HG02759 (cell line): ENCODE results near the gene KTI12.
A peak's percentile ranks its signal among the peaks of the same experiment; 100 is the strongest.
"Not testable (repeated sequence)": the region's sequence is repeated elsewhere in the genome, so short reads cannot be mapped to it uniquely, and the experiment has no call there.

ENCODE experiments used
- ATAC-seq: cut with Tn5 transposase; IDR thresholded peaks from one replicate; pipeline ENCODE4 v1.9.1; 2021; ENCODE audit warnings: mild to moderate bottlenecking, moderate library complexity; ENCODE audit not compliant: unreplicated experiment

Gene KTI12

DNA sequence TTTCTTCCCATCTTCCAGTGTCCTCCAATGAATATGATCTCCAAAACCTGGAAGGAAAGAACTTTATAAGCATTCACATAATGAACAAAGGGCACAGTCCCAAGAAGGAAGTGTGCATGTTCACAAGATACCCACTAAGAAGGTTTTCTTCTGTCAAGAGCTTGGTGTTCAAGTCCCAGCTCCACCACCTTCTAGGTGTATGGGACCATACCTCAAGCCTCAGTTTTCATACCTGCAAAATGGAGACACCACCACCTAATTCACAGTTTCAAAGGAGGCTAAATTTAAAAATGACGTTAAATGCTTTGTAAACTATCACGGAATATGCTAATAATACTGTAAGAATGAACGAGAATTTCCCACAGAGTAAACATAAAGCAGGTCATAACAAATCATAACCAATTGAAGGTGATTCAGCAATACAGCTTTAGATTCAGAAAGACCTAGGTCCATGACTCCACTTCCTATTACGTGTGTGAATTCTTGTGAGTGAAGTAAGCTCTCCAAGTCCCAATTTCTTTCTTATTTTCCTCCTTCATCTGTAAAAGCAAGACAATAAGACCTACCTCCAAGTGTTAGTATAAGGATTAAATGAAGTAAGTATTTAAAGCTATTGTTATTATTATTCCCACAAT lies 8.1 kb upstream of the KTI12 start:
- no peak for ATAC-seq

DNA sequence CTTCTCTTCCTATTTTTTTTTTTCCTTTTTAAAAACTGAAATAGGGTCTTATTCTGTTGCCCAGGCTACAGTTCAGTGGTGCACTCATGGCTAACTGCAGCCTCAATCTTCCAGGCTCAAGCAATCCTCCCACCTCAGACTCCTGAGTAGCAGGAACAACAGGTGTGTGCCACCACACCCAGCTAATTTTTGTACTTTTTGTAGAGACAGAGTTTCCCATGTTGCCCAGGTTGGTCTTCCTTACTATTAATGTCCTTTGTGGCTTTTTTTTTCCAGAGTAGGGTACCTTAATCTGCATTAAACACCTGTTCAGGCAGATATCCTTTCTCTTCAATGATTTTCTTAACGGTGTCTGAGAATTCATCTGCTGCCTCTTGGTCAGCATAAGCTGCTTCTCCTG lies 4.3 kb upstream of the KTI12 start:
- no peak for ATAC-seq

DNA sequence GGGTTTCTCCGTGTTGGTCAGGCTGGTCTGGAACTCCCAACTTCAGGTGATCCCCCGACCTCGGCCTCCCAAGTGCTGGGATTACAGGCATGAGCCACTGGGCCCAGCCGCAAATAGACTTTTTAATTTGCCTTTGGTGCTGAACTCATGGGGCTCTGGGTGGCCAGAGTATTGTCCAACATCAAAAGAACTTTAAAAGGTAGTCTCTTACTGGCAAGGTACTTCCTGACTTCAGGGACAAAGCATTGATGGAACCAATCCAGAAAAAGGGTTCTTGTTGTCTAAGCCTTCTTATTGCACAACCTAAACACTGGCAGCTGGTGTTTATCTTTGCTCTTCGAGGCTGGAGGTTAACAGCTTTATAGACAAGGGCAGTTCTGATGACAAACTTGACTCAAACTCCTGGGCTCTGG lies 3.8 kb upstream of the KTI12 start:
- no peak for ATAC-seq

DNA sequence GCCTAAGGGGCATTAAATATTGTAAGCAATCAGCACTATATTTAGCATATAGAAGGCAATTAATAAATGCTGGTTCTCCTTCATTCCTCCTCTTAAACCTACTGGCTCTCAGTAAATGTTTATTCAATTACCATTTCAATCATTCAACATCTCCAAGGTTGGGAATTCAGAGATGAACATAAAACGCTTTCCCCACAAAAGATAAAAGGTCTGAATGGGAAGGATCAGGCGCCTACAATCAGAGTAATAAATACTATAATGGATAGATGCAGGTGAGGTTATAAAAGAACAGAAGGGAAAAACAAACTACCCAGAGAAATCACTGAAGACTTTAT lies 407 bp upstream of the KTI12 start:
- ATAC-seq = no peak

DNA sequence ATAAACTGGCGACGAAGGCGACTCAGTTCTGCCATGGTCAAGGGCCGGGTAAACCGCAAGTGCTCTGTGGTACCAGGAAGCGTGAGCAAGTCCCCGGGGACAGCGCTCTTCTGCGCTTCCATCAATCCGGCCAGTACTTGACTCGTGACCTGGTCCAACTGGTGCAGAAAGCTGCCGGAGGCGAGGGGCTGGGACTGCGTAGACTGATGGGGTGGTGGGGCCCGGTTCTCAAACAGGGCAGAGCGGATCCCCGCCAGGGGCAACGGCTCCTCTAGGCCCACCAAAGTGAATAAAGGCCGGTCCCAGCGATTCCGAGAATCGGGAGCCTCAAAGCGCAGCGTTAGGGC lies 852 bp downstream of the KTI12 start:
- ATAC-seq = peak; percentile 41

DNA sequence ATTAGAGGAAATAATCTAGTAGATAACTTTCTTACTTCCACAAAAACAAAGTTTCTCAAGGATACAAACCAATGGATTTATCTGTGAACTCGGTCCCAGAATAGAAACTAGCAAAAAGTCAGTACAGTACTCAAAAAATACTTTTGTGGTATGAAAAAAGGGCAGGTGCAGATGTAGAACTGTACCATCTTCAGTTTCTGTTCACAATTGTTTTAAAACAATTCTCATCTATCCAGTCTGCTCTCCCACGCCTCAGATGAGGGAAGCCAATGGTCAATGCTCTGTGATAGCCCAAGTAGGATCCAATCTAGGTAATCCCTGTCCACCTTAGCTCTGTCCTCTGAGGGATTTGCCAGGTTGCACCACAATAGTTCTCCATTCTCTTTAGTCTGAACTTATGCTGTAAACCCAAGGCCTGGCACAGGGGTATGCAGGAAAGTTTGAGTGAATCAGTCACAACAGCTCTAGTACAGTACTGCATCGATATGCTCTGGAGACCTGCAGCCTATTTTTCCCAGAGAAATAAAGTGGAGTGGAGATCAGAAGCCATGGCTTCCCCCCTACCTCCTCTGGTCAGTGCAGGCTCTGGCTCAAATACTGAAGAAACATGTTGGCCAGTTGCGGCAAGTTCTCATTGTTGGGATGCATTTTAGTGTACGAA lies 1.4 kb downstream of the KTI12 start:
- ATAC-seq = peak; percentile 37

DNA sequence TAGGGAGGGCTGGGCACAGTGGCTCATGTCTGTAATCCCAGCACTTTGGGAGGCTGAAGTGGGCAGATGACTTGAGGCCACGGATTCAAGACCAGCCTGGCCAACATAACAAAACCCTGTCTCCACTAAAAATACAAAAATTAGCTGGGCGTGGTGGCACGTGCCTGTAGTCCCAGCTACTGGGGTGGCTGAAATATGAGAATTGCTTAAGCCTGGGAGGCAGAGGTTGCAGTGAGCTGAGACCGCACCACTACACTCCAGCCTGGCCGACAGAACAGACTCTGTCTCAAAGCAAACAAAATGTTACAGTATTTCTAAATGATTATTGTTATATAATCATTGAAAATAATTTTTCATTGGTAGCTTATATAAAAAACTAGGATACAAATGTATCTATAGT lies 4.8 kb downstream of the KTI12 start:
- ATAC-seq = not testable (repeated sequence)

DNA sequence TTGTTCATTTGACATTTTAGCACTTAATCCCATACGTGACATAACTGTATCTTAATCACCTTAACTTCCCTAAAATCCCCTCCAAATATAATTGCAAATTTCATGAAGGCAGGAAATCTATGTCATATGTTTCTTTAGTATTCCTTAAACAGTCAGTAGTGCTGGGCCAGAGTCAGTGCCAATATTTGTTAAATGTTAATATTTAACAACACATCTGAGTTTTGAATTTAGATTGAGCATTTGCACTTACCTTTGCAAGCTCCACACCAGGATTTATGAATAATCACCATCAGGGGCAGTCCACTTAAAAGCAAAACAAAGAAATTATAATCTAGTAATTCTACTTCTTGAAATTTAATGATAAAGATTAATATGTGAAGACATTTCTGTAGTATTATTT lies 5.3 kb downstream of the KTI12 start:
- no peak for ATAC-seq

DNA sequence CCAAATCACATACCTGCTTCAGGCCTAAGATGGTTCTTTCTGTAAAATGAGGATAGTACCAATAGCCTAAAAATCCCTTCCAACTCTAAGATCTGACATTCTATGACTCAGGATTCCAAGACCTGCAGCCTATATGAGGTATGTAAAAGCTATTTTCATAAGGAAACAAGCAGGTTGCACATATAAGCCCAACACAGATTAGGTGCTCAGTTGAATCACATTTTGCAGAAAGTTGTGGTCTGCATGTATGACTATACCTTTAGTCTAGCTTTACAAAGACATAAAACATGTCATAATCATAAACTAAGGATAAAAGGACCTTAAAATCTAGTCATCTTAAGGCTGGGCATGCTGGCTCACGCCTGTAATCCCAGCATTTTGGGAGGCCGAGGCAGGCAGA lies 7.3 kb downstream of the KTI12 start:
- ATAC-seq = no peak

DNA sequence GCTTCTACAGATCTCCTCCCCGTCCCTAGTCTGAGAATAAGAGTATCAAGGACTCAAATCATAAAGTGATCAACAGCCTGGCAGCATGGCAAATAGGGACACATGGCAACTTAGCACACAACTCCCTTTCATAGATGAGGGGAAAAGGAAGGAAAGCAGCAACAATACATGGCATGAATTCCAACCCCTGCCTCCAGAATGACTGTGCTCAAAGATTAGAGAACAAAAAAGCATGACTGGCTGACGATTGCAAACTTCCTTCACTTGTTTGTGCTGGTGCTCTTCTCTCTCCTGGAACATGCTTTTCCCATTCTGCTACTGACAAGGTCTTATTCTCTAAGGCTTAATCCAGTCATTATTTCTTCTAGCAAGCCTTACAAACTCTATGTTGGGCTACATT lies 11.5 kb downstream of the KTI12 start:
- no peak for ATAC-seq

DNA sequence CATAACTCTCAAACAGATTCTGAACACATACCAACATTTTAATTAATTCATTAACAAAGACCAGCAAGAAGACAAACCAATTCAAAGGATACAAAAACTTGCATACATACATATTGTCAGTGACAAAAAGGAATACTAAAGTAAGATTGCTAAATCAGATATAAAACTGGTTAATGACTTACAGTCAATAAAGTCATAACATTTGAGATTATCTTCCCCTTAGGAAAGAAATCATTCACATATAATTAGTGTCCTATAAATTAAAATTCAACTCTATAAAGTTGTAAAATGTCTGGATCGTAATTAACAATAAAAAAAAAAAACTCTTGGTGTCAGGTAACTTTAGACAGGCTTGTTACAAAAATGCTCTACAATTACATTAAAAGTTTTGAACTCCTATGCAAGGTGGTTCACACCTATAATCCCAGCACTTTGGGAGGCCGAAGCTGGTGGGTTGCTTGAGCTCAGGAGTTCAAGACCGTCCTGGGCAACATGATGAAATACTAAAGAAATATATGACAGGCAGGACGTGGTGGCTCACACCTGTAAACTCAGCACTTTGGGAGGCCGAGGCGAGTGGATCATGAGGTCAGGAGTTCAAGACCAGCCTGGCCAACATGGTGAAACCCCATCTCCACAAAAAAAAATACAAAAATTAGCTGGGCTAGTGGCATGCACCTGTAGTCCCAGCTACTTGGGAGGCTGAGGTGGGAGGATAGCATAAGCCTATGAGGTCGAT lies 25.4 kb downstream of the KTI12 start:
- ATAC-seq = no peak

DNA sequence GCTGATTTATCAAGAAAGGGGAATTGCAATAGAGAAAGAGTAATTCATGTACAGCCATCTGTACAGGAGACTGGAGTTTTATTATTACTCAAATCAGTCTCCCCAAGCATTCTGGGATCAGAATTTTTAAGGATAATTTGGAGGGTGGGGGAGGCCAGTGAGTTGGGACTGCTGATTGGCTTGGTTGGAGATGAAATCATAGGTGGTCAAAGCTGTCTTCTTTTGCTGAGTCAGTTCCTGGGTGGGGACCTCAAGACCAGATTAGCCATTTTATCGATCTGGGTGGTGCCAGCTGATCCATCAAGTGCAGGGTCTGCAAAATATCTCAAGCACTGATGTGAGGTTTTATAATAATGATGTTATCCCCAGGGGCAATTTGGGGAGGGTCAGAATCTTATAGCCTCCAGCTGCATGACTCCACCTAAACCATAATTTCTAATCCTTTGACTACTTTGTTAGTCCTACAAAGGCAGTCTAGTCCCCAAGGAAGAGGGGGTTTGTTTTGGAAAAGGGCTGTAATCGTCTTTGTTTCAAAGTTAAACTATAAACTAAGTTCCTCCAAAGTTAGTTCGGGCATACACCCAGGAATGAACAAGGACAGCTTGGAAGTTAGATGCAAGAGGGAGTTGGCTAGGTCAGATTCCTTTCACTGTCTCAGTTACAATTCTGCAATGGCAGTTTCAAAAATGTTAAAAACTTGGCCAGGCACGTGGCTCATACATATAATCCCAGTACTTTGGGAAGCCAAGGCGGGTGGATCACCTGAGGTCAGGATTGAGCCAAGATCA lies 26.2 kb downstream of the KTI12 start:
- no peak for ATAC-seq

DNA sequence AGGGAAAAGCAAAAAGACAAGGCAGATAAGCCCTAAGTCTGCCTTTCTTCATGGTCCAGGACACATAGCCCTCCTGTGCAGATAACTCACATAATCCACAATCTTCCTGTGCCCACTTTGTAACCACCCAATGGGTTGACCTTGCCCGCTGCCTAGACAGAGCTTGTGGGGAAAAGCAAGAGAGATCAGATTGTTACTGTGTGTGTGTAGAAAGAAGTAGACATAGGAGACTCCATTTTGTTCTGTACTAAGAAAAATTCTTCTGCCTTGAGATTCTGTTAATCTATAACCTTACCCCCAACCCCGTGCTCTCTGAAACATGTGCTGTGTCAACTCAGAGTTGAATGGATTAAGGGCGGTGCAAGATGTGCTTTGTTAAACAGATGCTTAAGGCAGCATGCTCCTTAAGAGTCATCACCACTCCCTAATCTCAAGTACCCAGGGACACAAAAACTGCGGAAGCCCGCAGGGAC lies 27.5 kb downstream of the KTI12 start:
- not testable (repeated sequence) for ATAC-seq

DNA sequence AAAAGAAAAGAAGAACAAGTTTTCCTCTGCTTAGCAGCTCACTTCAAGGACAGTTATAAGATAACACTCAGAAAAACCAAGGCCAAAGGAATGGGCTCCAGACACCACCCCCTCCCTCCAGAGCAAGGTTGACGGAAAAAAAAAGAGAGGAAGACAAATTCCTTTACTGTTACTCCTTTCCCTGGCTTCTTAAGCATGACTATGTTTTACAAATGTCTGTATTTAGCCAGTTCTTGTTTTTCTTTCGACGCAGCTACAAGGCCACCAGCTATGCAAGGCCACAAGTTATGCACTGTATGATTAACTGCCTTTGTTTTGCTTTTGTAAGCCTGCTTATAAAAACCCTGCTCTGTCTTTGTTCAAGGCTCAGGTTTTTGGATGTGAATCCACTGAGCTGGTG lies 28.1 kb downstream of the KTI12 start:
- ATAC-seq = not testable (repeated sequence)

DNA sequence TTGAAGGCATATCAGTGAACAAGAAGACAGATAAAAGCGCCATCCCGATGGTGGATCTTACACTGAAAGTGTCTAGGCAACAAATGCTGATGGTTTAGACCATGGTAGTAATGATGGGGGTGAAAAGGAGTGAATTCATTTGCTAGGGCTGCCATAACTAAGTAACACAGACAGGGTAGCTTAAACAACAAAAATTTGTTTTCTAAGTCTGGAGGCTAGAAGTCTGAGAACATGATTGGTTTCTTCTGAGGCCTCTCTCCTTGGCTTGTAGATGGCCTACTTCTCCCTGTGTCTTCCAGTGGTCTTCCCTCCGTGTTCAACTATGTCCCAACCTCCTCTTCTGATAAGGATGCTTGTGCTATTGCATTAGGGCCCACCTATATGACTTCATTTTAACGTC lies 29.7 kb downstream of the KTI12 start:
- ATAC-seq = no peak

DNA sequence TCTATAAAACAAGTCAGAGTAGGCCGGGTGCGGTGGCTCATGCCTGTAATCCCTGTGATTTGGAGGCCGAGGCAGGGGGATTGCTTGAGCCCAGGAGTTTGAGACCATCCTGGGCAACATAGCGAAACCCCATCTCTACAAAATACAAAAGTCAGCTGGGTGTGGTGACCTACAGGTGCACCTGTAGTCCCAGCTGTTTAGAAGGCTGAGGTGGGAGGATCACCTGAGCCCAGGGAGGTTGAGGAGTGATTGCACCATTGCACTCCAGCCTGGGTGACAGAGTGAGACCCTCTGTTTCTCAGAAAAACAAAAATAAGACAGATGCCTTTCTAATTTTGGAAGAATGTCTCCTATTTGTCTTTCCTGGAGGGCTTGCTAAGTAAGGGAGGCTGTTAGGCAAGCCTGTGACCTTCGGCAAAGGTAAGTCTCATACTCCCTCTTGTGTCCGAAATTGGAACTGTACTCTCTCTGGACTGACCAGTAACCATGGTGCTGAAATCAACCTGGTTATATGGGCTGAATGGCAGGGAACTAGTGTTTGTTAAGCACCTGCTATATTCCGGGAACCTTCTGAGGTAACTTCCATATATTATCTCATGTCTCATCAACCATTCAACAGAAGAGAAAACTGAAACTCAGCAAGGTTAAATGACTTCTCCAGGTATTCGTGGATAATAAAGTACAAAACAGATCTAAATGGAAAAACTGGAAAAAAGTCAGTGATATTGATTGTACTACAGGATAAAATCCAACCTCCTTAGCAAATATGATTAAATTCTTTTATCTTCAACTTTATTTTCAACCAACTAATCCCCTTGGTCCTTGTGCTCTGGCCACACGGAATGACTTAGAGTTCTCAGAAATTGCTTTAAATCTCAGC lies 31.3 kb downstream of the KTI12 start:
- peak; percentile 71 for ATAC-seq

DNA sequence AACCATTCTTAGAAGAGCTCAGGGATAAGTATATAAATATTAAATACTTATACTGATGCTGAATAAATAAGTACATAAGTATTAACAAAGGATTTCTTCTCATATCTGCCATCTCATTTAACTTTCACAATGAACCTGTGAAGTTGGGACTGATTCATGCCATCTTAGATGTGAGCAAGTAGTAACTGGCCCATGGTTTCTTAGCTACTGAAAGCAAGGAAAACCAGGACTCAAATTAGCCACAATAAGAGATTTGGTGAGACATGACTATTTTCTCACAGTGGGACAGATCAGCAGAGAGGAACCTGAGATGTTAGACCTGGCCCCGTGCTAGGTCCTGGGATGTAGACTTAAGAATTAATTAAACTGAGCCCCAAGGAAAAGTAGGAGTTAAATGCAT lies 34.9 kb downstream of the KTI12 start:
- ATAC-seq = no peak

DNA sequence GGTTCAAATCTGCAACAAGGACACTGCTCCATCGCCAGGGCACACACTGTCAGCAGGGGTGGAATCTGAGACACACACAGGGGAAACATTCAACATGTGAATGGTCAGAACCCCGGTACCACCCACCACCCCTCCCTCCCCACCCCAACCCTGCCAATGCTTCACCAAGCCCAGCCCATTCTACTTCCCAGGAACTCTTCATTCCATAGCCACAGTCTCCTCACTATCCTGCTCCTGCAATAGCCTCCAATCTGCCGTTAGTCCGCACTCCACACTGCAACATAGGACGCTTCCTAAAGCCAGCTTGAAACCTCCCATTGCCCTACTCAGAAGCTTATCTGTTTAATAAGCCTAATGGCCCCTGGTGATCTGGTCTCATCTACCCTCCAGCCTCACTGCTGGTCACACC lies 35.6 kb downstream of the KTI12 start:
- ATAC-seq = no peak

DNA sequence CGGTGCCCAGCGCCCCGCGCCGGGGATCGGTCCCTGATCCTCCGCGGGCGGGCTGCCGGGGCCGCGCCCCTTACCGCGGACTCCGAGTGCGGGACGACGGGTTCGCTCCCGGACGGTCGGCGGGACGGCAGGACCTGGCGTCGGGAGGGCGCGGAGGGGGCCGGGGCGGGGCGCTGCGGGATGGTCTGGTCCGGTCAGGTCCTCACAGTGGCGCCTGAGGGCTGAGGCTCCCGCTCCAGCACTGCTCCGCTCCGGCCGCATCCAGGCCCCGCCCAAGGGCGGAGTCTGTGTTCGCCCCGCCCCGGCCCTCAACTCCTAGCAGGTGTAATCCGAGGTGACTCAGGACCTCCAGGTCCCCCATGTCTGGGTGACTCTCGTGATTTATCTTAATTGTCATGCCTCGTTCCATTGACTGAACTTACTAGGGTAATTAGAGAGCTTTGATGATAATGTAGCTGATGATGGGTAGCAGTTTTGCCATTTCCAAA lies 43.1 kb downstream of the KTI12 start, which contains the start of gene RAB3B:
Gene RAB3B (minus strand): TSS at position 223 of the 488 bp plus-strand sequence. CDS start 13,583 bp downstream, outside the sequence.
- peak; percentile 97 for ATAC-seq
